Activated CD8-positive, alpha-beta memory T cell treated with anti-CD3 and anti-CD28 coated beads for 48 hours (primary cell): ENCODE measurements around the gene HPCAL4.

ENCODE experiments used
- DNase-seq, 3 experiments: peaks; one replicate each; pipeline ENCODE4 v3.0.0-alpha.2; 2020; ENCODE audit warnings: low read depth in 2 of 3, low spot score in 2 of 3

The HPCAL4 gene

GRCh38 chr1:39631361-39632322 is 59.6 kb downstream of the HPCAL4 start:
- DNase-seq = no peak

GRCh38 chr1:39628807-39629350 is 62.4 kb downstream of the HPCAL4 start:
- DNase-seq = no peak
